ENCODE measurements around the gene VDAC2.
A peak's percentile ranks its signal among the peaks of the same experiment; 100 is the strongest.

Gene VDAC2

GRCh38 chr10:75231672-75232581 is 21.3 kb downstream of the VDAC2 start:
- DNase-seq = no peak

- peak; percentile 24 for DNase-seq
These were observed 22.9 kb downstream of the VDAC2 start for GRCh38 chr10:75233444-75234016.

GRCh38 chr10:75234017-75234682 is 23.6 kb downstream of the VDAC2 start:
- DNase-seq = peak; percentile 97

GRCh38 chr10:75234683-75235374 is 24.2 kb downstream of the VDAC2 start:
- no peak for DNase-seq

- peak; percentile 92 for DNase-seq
These were observed 25.0 kb downstream of the VDAC2 start, which contains the start of gene COMTD1 for GRCh38 chr10:75235375-75236177. COMTD1 (minus strand) TSS chr10:75235957; CDS start chr10:75235928, 29 bp downstream.

GRCh38 chr10:75236178-75236825 is 25.7 kb downstream of the VDAC2 start:
- no peak for DNase-seq

- DNase-seq = no peak
These were observed 27.8 kb downstream of the VDAC2 start for GRCh38 chr10:75238182-75239095.

GRCh38 chr10:75239096-75239790 is 28.6 kb downstream of the VDAC2 start:
- no peak for DNase-seq

- no peak for DNase-seq
These were observed 29.9 kb downstream of the VDAC2 start for GRCh38 chr10:75240329-75241076.

GRCh38 chr10:75243426-75243825 is 32.8 kb downstream of the VDAC2 start:
- DNase-seq = no peak

GRCh38 chr10:75244487-75245353 is 34.1 kb downstream of the VDAC2 start:
- no peak for DNase-seq

- DNase-seq = no peak
These were observed 35.0 kb downstream of the VDAC2 start for GRCh38 chr10:75245354-75246250.

GRCh38 chr10:75246506-75246905 is 35.9 kb downstream of the VDAC2 start:
- no peak for DNase-seq

- no peak for DNase-seq
These were observed 37.2 kb downstream of the VDAC2 start for GRCh38 chr10:75247797-75248196.

GRCh38 chr10:75250934-75251333 is 40.3 kb downstream of the VDAC2 start:
- DNase-seq = no peak

- no peak for DNase-seq
These were observed 43.0 kb downstream of the VDAC2 start for GRCh38 chr10:75253281-75254220.

Data from CD4-positive, alpha-beta T cell treated with Interleukin-15 for 1 hour (primary cell).